Measurements from ENCODE around the gene MYO9A. TPM values are rescaled to one million over a fixed set of nuclear protein-coding genes. Genes with fewer than 3 reads are reported as not detected.
"Not testable (repeated sequence)": the region's sequence is repeated elsewhere in the genome, so short reads cannot be mapped to it uniquely, and the experiment has no call there.

Gene MYO9A
- polyA plus RNA-seq, 3 donors: 3.9 to 6.6 (median 5.0) TPM

DNA sequence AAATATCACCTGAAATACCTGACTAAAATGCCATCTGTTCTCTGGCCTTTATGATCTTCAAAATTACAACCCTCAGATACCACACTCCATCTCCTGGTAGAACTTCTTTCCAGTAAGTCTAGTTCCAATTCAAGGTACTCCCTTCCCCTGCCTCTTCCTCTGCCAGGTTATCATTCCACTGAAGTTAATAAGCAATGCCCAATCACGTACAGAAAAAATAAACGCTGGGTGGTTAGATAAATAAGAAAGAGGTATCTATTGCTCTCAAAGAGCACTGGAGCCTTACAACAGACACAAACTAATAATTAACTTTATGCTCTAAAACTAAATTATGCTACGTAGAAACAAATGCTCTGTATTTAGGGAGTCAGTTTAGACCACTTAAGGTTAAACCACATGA lies 112.5 kb downstream of the MYO9A start:
- Histone ChIP-seq H3K9ac (ENCODE audit: insufficient read depth, low read length, poor library complexity, severe bottlenecking) (no peak overlapping the region), H2AFZ (ENCODE audit: insufficient read depth, low read depth, low read length, poor library complexity, severe bottlenecking) (no peak overlapping the region), H4K20me1 (ENCODE audit: insufficient read depth, low read length) (no peaks in the 10 kb centered on the region), H3K4me2 (replicated peaks; ENCODE audit: extremely low read depth, low read length, poor library complexity, severe bottlenecking) (no peak overlapping the region), H3K27me3 (ENCODE audit: control insufficient read depth in 2 of 2, insufficient read depth in 2 of 2, low read length in 2 of 2) (no peaks in the 10 kb centered on the region), H3K9me3 (replicated peaks in 1 of 2; ENCODE audit: control insufficient read depth in 1 of 2, insufficient read depth in 1 of 2, low read length in 2 of 2) (no peaks in the 10 kb centered on the region), H3K4me3 (replicated peaks in 1 of 3; ENCODE audit: low read depth in 2 of 3, low read length in 3 of 3) (no peak overlapping the region), H3K27ac (ENCODE audit: low read depth in 1 of 2, low read length in 2 of 2) (no peak overlapping the region), H3K79me2 (ENCODE audit: insufficient read depth, low read length) (no peaks in the 10 kb centered on the region), H3K36me3 (replicated peaks in 1 of 2; ENCODE audit: control insufficient read depth in 1 of 2, insufficient read depth in 2 of 2, low read length in 2 of 2) (peaks cover 5 to 27% of the 10 kb centered on the region in 2 donors), H3K4me1 (ENCODE audit: control insufficient read depth in 1 of 2, insufficient read depth in 2 of 2, low read length in 2 of 2) (no peaks in the 10 kb centered on the region)
- TF ChIP-seq, protein P1, sequence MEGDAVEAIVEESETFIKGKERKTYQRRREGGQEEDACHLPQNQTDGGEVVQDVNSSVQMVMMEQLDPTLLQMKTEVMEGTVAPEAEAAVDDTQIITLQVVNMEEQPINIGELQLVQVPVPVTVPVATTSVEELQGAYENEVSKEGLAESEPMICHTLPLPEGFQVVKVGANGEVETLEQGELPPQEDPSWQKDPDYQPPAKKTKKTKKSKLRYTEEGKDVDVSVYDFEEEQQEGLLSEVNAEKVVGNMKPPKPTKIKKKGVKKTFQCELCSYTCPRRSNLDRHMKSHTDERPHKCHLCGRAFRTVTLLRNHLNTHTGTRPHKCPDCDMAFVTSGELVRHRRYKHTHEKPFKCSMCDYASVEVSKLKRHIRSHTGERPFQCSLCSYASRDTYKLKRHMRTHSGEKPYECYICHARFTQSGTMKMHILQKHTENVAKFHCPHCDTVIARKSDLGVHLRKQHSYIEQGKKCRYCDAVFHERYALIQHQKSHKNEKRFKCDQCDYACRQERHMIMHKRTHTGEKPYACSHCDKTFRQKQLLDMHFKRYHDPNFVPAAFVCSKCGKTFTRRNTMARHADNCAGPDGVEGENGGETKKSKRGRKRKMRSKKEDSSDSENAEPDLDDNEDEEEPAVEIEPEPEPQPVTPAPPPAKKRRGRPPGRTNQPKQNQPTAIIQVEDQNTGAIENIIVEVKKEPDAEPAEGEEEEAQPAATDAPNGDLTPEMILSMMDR (IDR thresholded peaks at IDR 0.05): no peak
- no peak for DNase-seq
- Mint-ChIP-seq H3K36me3 (peaks cover 25 to 54% of the 10 kb centered on the region in 2 donors), H3K9me3 (peaks cover 0 to 3% (median 0%) of the 10 kb centered on the region in 7 donors), H3K27me3 (ENCODE audit: low read depth in 3 of 3) (no peaks in the 10 kb centered on the region), H3K4me1 (no peaks in the 10 kb centered on the region), H3K27ac (no peak overlapping the region), H3K4me3 (no peak overlapping the region)
- intact Hi-C loops (cut with micrococcal nuclease): no loop called here
- no CpG with 5 or more reads among the region's 3 CpGs for WGBS (ENCODE audit: insufficient coverage)

DNA sequence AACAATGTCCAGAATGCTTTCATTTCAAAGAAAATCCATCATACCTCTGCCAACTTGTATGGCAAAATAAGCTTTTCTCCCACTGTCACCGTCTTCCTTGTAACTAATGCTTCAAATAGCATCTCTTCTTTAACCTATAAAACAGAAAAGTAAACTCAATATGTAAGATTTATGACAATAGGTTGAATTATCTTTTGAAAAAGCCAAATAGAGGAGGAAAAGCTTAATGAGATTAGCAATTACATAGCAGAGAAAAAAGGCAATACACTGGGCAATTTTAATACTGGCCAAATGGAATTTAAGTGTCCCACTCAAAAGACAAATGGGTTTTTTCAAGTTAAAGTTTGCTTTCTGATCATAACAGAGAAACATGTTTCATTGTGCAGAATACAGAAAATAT lies 118.1 kb downstream of the MYO9A start:
- Histone ChIP-seq H3K4me3 (replicated peaks in 1 of 3; ENCODE audit: low read depth in 2 of 3, low read length in 3 of 3) (no peak overlapping the region), H3K9ac (ENCODE audit: insufficient read depth, low read length, poor library complexity, severe bottlenecking) (no peak overlapping the region), H2AFZ (ENCODE audit: insufficient read depth, low read depth, low read length, poor library complexity, severe bottlenecking) (no peak overlapping the region), H3K79me2 (ENCODE audit: insufficient read depth, low read length) (no peaks in the 10 kb centered on the region), H4K20me1 (ENCODE audit: insufficient read depth, low read length) (no peaks in the 10 kb centered on the region), H3K36me3 (replicated peaks in 1 of 2; ENCODE audit: control insufficient read depth in 1 of 2, insufficient read depth in 2 of 2, low read length in 2 of 2) (peaks cover 7 to 14% of the 10 kb centered on the region in 2 donors), H3K27me3 (ENCODE audit: control insufficient read depth in 2 of 2, insufficient read depth in 2 of 2, low read length in 2 of 2) (no peaks in the 10 kb centered on the region), H3K4me2 (replicated peaks; ENCODE audit: extremely low read depth, low read length, poor library complexity, severe bottlenecking) (no peak overlapping the region), H3K4me1 (ENCODE audit: control insufficient read depth in 1 of 2, insufficient read depth in 2 of 2, low read length in 2 of 2) (no peaks in the 10 kb centered on the region), H3K9me3 (replicated peaks in 1 of 2; ENCODE audit: control insufficient read depth in 1 of 2, insufficient read depth in 1 of 2, low read length in 2 of 2) (no peaks in the 10 kb centered on the region), H3K27ac (ENCODE audit: low read depth in 1 of 2, low read length in 2 of 2) (no peak overlapping the region)
- intact Hi-C loops (cut with micrococcal nuclease): no loop called here
- TF ChIP-seq, protein P1 (IDR thresholded peaks at IDR 0.05): no peak
- WGBS (ENCODE audit: insufficient coverage): no CpG with 5 or more reads among the region's 1 CpG
- H3K36me3 Mint-ChIP-seq: peaks cover 28 to 45% of the 10 kb centered on the region in 2 donors
- no peak overlapping the region for H3K4me3 Mint-ChIP-seq
- peaks cover 0 to 6% (median 2%) of the 10 kb centered on the region in 7 donors for H3K9me3 Mint-ChIP-seq
- H3K27ac Mint-ChIP-seq: no peak overlapping the region
- H3K27me3 Mint-ChIP-seq (ENCODE audit: low read depth in 3 of 3): no peaks in the 10 kb centered on the region
- no peak for DNase-seq
- H3K4me1 Mint-ChIP-seq: no peaks in the 10 kb centered on the region

DNA sequence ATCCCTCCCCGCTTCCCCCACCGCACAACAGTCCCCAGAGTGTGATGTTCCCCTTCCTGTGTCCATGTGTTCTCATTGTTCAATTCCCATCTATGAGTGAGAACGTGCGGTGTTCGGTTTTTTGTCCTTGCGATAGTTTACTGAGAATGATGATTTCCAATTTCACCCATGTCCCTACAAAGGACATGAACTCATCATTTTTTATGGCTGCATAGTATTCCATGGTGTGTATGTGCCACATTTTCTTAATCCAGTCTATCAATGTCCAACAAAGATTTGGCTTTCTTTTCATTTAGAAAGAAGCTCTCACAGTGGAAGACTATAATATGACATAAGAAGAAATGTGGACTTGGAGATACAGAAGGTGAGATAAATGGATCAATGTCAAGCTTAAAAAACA lies 119.2 kb downstream of the MYO9A start:
- H3K4me3 Mint-ChIP-seq; H3K27me3 Mint-ChIP-seq (ENCODE audit: low read depth in 3 of 3); H3K27ac ChIP-seq (ENCODE audit: low read depth in 1 of 2, low read length in 2 of 2); DNase-seq; H3K4me3 ChIP-seq (replicated peaks in 1 of 3; ENCODE audit: low read depth in 2 of 3, low read length in 3 of 3); H4K20me1 ChIP-seq (ENCODE audit: insufficient read depth, low read length); H3K4me2 ChIP-seq (replicated peaks; ENCODE audit: extremely low read depth, low read length, poor library complexity, severe bottlenecking); intact Hi-C loops (cut with micrococcal nuclease); H2AFZ ChIP-seq (ENCODE audit: insufficient read depth, low read depth, low read length, poor library complexity, severe bottlenecking); H3K27me3 ChIP-seq (ENCODE audit: control insufficient read depth in 2 of 2, insufficient read depth in 2 of 2, low read length in 2 of 2); H3K9ac ChIP-seq (ENCODE audit: insufficient read depth, low read length, poor library complexity, severe bottlenecking); H3K9me3 ChIP-seq (replicated peaks in 1 of 2; ENCODE audit: control insufficient read depth in 1 of 2, insufficient read depth in 1 of 2, low read length in 2 of 2); H3K4me1 Mint-ChIP-seq; H3K9me3 Mint-ChIP-seq; H3K79me2 ChIP-seq (ENCODE audit: insufficient read depth, low read length); H3K4me1 ChIP-seq (ENCODE audit: control insufficient read depth in 1 of 2, insufficient read depth in 2 of 2, low read length in 2 of 2); H3K27ac Mint-ChIP-seq: not testable (repeated sequence)
- H3K36me3 Mint-ChIP-seq: peaks cover 25 to 42% of the 10 kb centered on the region in 2 donors
- WGBS (ENCODE audit: insufficient coverage): 100% methylated on average over 1 of the region's 6 CpGs
- H3K36me3 ChIP-seq (replicated peaks in 1 of 2; ENCODE audit: control insufficient read depth in 1 of 2, insufficient read depth in 2 of 2, low read length in 2 of 2): peaks cover 7 to 14% of the 10 kb centered on the region in 2 donors
